ENCODE measurements around the gene BMERB1.
A peak's percentile ranks its signal among the peaks of the same experiment; 100 is the strongest.
"Not testable (repeated sequence)": the region's sequence is repeated elsewhere in the genome, so short reads cannot be mapped to it uniquely, and the experiment has no call there.

The BMERB1 gene

GRCh38 chr16:15426796-15427195 is 7.6 kb upstream of the BMERB1 start:
- no peak for DNase-seq

GRCh38 chr16:15427648-15428239 is 6.6 kb upstream of the BMERB1 start:
- DNase-seq: peak; percentile 1 to 8

DNA sequence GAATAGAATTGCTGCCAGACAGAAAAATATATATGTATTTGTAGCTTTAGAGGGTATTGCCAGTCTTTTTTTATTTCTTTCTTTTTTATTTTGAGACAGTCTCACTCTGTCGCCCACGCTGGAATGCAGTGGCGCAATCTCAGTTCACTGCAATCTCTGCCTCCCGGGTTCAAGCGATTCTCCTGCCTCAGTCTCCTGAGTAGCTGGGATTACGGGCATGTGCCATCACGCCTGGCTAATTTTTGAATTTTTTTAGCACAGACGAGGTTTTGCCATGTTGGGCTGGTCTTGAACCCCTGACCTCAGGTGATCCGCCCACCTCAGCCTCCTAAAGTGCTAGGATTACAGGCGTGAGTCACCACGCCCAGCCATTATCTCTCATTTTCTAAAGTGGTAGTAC is 3.5 kb upstream of the BMERB1 start:
- DNase-seq: not testable (repeated sequence)

GRCh38 chr16:15434079-15434424 is 336 bp upstream of the BMERB1 start:
- no peak for DNase-seq

GRCh38 chr16:15435216-15435864 is 952 bp downstream of the BMERB1 start:
- no peak for DNase-seq

DNA sequence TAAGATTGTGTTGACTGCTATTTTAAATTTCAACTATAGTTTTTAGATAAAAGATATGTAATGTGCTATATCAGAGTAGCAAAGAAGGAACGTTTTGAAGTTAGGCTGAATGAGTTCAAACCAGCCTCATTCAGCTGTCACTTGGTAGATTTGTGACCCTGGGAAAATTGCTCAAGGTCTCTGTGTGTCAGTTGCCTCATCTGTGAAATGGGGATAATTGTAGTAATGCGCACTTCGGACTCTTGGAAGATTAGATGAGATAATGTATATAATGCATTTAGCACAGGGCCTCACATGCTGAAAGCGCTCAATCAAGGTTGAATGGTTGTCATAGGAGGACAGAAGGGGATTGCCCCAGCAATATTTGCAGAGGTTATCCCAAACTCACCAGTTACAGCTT is 4.7 kb downstream of the BMERB1 start:
- DNase-seq: no peak

DNA sequence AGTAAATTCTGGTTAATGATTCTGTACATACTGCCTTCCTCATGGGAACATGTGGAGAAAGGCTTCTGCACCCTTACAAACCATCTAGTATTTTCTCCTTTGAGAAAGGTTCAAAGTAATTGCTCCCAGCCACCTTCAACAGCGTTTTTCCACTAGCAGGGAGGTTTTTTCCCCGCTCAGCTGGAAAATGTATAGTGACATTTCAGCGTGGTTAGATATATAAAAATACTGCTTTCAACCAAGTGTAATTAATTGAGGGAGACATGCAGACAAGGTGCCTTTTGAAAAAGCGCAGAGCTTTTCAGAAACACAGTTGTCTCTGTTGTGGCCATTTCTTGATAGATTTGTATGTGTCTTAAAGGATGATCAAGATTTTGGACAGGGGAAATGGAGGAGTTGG is 5.1 kb downstream of the BMERB1 start:
- DNase-seq: no peak

DNA sequence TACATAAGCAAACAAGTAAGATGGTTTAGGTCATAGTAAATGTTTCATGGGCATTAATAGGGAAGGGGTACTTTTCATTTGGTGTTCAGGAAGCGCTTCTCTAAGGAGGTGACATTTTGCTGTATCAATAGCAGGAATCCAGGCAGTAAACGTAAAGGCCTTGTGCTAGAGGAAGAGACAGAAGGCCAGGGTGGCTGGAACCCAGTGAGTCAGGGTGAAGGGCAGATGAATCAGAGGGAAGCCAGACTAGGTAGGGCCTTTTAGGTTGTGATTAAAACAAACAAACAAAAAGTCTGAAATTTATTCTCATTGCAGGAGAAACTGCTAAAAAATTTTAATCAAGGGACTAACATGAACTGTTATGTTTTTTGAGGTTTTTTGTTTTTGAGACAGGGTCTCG is 6.5 kb downstream of the BMERB1 start:
- DNase-seq: no peak

DNA sequence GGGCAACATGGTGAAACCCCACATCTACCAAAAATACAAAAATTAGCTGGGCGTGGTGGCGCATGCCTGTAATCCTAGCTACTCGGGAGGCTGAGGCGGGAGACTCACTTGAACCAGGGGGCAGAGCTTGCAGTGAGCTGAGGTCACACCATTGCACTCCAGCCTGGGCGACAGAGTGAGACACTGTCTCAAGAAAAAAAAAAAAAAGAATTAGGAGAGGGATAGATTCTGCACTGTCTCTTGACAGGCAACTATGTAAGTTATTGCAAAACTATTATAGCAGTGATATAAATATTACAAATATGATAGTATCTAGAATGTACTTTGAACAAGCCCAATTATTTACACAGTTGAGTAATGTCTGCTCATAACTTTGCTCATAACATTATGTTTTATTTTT is 7.8 kb downstream of the BMERB1 start:
- DNase-seq: not testable (repeated sequence)

DNA sequence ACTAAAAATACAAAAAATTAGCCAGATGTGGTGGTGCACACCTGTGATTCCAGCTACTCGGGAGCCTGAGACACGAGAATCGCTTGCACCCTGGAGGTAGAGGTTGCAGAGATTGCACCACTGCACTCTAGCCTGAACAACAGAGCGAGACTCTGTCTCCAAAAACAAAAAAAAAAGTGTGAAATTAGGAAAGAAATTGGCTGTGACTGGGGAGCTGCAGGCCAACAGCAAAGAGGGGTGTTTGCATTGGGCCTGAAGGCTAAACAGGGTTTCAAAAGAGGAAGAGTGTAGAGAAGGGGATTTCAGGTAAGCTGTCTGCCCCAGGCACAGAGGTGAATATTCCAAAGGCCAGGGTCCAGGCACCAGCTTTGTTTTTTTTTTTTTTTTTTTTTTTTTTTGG is 9.4 kb downstream of the BMERB1 start:
- no peak for DNase-seq

DNA sequence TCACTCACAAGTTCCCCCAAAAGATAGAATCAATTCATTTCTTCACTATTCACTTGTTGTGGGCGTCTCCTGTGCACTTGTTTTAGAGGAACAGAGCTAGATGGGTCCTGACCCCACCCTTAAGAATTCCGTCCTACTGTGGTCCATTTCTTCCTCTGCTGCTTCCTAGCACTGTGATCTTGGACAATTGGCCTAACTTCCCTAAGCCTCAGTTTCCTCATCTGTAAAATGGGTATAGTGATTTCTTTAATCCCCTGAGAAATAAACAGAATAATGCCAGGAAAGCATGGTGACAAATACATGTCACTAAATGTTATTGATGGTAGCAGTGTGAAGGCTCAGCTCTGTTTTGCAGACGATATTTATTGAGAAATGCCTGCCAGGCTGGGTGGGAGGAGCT is 9.9 kb downstream of the BMERB1 start:
- no peak for DNase-seq

DNA sequence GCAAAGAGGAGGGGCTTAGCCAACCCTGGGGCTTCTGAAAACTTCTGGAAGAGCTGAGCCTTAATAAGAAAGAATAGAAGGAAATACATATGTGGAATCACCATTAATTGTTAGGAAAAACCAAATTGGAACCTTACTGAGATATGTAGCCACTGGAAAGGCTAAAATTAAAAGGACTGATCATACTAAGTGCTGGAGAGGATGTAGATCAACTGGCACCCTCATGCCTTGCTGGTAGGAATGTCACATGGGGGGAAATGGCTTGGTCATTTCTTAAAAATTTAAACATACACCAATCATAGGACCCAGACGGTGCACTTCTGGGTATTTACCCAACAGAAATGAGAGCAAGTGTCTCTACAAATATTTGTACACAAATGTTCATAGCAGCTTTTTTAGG is 11.1 kb downstream of the BMERB1 start:
- no peak for DNase-seq

DNA sequence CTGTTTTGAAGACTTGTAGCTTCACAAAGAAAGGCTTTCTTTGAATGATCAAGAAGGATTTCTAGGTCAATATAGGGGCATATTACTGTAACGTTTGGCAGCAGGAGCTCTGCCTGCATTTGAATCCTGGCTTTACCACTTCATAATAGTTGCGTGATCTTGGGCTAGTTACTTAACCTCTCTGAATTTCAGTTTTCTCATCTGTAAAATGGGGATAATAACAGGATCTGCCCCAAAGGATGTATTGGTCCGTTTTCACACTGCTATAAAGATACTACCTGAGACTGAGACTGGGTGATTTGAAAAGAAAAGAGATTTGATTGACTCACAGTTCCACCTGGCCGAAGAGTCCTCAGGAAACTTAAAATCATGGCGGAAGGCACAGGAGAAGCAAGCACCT is 12.5 kb downstream of the BMERB1 start:
- DNase-seq: no peak

DNA sequence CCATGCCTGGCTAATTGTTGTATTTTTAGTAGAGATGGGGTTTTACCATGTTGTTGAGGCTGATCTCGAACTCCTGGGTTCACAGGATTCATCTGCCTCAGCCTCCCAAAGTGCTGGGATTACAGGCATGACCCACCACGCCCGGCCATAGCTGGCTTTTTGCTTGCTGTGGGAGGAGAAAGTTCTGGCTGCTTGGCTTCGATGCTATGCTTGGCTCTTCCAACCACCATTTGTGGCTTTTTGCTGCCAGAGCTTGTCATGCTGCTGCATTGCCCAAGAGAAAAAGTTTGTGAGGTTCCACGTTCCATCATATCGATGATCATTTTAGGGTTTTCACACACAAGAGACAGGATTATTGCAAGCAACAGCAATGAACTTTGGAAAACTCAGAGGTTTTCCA is 16.2 kb downstream of the BMERB1 start:
- DNase-seq: no peak

- DNase-seq: no peak
These were observed 16.8 kb downstream of the BMERB1 start for GRCh38 chr16:15451098-15451731.

GRCh38 chr16:15452246-15452855 is 18.0 kb downstream of the BMERB1 start:
- DNase-seq: no peak

DNA sequence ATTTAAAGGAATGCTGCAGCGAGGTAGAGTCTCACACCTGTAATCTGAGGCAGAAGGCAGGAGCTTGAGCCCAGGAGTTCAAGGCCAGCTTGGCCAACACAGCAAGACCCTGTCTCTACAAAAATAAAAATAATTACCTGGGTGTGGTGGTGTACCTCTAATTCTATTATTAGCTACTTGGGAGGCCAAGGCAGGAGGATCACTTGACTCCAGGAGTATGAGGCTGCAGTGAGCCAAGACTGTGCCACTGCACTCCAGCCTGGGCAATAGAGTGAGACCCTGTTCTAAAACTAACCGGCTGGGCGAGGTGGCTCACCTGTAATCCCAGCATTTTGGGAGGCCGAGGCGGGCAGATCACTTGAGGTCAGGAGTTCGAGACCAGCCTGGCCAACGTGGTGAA is 18.9 kb downstream of the BMERB1 start:
- DNase-seq: not testable (repeated sequence)

- not testable (repeated sequence) for DNase-seq
These were observed 20.5 kb downstream of the BMERB1 start for GRCh38 chr16:15454933-15455332.

DNA sequence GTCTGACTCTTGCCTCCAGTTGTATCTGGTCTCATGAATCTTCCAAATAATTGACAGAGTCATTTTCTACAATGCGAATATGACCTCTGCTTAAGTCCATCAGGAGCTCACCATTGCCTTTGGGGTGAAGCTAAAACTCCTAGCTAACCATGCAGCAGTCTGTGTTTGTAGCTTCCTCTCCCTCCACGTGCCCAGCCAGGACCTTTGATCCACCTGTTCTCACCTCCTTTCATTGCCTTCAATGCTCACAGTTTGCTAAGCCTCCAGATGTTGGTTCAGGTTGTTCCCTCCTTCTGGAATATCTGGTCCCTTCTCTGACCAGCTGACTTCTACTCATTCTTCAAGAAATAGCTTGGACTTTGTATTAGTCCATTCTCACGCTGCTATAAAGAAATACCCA is 23.0 kb downstream of the BMERB1 start:
- DNase-seq: no peak

DNA sequence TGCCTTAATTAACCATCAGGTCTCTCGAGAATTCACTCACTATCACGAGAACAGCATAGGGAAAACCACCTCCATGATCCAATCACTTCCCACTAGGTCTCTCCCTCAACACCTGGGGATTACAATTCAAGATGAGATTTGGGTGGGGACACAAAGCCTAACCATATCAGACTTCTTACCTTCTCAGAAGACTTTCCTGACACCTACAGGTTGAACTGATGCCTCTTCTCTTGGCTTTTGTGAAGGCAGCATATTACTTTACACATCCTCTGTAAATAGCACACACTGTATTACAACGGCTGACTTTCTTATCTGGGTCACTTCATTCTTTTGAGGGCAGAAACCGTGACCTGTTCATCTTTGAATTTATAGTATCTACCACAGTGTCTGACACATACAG is 23.6 kb downstream of the BMERB1 start:
- DNase-seq: no peak

GRCh38 chr16:15459791-15460190 is 25.4 kb downstream of the BMERB1 start:
- no peak for DNase-seq

DNA sequence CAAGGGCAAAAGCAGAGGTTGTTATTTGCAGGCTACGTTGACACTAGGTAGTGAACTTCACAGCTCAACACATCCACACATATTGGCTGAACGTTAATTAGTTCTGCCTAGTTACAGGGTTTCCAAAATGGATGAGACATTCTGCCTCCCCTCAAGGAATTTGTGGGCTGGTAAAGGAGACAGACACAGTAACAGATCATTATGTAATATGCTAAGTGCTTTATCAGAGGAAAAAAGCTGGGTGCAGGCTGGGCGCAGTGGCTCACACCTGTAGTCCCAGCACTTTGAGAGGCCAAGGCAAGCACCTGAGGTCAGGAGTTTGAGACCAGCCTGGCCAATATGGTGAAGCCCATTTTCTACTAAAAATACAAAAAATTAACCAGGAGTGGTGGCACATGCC is 26.2 kb downstream of the BMERB1 start:
- DNase-seq: no peak

DNA sequence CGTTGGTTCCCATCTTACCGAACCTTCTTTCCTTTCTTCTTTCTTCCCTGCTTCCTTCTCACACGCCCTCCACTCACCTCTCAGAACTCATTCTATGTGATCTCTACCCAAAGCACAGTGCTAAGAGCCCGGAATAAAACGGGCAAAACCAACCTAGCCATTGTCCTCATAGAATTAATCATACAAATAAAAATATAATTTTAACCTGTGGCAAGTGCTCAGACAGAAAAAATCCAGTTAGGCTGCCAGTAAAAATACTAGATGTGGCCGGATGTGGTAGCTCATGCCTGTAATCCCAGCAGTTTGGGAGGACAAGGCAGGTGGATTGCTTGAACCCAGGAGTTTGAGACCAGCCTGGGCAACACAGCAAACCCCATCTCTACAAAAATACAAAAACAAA is 27.0 kb downstream of the BMERB1 start:
- DNase-seq: no peak
